Activated T-cell treated with anti-CD3 and anti-CD28 coated beads for 24 hours (primary cell): ENCODE measurements around the gene SAXO2.
"Not testable (repeated sequence)": the region's sequence is repeated elsewhere in the genome, so short reads cannot be mapped to it uniquely, and the experiment has no call there.

ENCODE experiments used
- DNase-seq: peaks from one replicate; pipeline ENCODE4 v3.0.0-alpha.2; 2020; ENCODE audit warnings: low read depth

SAXO2 gene

GRCh38 chr15:82313951-82314768, 51.5 kb downstream of the SAXO2 start:
- DNase-seq: not testable (repeated sequence)

DNA sequence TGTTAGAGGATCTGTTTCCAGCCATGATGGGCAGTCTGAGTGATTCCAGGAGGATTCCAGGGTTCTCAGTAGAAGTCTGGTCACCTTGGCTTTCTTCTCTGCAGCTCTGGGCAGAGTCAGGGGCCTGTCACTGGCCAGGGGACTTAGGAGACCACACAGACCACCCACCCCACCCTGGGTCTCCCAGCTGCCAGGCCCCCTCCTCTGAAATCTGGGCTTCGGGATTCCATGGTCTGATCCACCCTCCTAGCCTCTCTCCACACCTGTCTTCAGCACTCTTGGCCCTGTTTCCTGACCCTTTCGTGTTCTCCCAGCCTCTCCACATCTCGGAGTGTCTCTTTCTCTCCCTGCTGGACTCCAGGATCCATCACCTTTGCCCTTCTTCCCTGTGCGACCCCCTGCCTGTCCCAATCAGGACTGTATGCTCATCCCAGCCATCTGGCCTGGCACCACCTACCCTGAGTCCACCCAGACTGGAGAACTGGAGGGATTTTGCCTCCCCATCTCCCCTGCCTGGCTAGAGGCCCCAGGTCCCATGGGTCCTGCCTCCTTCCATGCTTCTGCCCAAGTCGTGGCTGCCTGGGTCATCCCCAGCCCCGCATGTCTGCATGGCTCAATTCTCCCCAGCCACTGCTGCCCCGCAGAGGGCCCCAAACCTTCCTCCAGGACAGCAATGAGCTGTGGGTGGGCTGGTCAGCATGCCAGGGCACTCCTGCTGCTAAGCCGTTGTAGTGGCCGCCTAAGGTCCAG, 52.3 kb downstream of the SAXO2 start:
- DNase-seq: no peak

DNA sequence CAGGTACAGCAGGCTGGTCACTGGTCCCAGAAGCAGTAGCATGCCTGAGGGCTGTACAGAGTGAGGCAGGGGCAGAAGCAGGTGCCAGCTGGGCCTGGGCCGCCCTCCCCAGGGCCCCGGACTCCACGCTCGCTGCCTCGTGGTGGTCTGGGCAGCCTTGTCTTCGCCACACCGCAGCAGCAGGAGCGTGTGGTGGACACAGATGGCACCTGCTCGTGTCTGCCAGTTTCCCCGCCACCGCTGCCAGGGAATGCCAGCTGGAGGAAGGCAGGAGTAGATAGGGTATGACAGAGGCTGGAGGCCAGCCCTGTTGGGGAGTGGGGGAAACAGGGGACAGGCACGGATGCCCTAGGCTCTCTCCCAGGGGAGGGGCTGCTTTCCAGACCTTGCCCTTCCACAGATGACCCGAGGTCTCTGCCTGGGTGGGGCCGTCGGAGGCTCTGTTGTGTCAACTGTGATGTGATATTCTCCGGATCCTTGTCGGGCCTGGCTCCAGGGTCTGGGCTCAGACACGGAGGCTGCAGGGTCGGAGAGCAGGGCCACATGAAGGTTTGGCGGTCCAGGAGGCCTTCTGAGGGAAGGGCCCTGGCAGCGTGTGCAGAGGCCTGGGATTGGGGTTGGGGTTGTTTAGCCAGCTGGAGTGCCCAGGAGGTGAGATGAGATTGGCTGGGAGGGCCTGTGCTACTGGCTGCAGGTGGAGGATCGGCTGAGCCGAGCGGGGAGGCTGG, 53.1 kb downstream of the SAXO2 start:
- no peak for DNase-seq

DNA sequence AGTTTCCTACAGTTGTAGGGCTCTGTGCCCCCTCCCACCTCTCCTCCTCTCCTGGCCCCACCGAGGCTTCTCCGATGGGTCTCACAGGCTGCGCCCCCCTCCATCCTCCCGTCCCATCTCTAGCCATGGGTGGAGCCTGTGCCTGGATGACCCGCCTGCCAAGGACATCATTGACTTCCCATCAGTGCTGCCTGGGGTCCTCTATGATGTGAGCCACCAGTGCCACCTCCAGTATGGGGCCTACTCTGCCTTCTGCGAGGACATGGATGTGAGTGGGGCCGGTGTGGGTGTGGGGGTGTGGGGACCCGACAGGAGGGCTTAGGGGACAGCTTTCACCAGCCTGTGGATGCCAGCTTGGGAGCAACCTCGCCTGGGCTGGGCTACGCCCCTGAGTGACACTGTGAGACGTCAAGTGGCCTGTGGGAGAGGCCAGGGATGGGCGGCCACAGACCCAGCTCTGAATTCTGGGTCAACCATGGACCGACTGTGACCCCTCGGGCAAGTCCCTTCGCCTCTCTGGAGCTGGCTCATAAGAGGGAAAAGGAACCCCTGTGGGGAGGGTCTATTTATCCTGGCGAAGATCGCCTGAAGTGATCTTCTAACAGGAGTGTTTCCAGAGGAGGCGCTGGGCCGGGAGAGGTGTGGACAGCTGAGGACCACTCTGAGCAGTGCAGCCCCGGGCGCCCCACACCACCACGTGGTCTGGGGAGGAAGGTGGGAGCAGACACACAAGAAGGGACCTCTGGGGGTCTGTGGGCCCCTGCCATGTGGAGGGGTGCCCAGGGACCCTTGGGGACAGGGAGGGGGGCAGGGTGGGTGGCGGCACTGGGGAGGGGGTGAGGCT, 53.9 kb downstream of the SAXO2 start:
- not testable (repeated sequence) for DNase-seq

DNA sequence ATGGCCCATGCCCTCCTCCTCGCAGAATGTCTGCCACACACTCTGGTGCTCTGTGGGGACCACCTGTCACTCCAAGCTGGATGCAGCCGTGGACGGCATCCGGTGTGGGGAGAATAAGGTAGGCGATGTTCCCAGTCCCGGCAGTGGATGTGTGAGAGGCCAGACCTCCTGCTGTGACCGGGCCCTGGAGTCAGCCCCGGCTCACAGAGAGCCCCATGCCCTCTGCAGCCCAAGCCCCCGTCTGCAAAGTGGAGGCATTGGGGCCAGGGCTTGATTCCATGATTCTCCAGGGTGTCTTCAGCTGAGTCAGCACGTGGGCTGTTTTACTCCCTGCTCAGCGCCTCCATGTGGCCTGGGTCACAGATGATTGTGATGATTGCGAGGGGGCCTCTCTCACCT, 54.5 kb downstream of the SAXO2 start:
- no peak for DNase-seq

GRCh38 chr15:82317516-82317915, 54.9 kb downstream of the SAXO2 start:
- DNase-seq: not testable (repeated sequence)

- not testable (repeated sequence) for DNase-seq
Observed at GRCh38 chr15:82318281-82318680, 55.7 kb downstream of the SAXO2 start.

DNA sequence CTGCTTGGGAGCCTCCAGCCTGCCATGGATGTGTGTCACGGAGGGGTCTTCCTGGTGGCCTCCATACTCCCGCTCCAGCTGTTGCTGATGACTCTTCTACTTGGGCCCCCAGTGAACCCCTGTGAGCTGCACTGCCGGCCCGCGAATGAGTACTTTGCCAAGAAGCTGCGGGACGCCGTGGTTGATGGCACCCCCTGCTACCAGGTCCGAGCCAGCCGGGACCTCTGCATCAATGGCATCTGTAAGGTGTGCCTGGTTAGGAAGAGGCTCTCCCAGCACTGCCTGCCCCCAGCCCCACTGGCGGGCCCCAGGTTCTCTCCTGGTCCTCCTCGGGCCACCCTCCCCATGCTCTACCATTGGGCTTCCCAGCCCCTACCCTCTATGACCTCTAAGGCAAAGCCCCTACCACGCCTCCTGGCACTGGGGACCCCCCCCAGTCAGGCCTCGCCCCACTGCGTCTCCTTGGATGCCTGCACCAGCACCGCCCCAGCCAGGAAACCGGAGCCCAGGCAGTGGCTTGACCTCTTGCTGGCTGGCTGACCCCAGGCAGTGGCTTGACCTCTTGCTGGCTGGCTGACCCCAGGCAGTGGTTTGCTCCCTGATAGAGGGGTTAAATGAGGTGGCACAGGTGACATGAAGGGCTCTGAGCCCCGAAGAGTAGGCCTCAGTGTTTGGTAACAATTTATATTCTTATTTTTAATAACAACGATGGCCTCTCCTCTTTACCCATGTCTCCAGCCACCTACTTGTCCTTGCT, 57.1 kb downstream of the SAXO2 start:
- not testable (repeated sequence) for DNase-seq

GRCh38 chr15:82320861-82321260, 58.2 kb downstream of the SAXO2 start:
- DNase-seq: not testable (repeated sequence)

- not testable (repeated sequence) for DNase-seq
Observed at GRCh38 chr15:82322488-82322887, 59.9 kb downstream of the SAXO2 start.

DNA sequence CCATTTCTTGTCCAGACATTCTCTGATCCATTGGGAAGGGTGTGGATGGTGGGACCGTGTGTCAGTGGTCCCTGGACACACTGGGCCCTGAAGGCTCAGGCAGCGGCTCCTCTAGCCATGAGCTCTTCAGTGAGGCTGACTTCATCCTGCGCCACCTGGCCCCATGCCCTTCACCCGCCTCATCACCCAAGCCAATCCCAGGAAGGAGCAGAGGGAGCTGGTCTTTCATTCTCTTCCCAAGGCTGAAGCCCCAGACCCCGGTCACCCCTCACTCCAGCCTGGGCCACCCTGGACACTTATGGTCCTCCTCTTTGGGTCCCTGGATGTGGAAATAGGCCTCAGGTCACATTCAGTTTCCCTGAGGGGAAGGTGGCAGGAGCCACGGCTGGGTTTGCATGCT, 62.2 kb downstream of the SAXO2 start:
- not testable (repeated sequence) for DNase-seq

- not testable (repeated sequence) for DNase-seq
Observed at GRCh38 chr15:82325646-82326045, 63.0 kb downstream of the SAXO2 start.

DNA sequence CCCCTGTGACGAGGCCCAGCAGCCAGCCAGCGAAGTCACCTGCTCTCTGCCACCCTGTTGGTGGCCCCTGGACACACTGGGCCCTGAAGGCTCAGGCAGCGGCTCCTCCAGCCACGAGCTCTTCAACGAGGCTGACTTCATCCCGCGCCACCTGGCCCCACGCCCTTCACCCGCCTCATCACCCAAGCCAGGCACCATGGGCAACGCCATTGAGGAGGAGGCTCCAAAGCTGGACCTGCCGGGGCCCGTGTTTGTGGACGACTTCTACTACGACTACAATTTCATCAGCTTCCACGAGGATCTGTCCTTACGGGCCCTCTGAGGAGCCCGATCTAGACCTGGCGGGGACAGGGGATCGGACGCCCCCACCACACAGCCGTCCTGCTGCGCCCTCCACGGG, 64.3 kb downstream of the SAXO2 start:
- DNase-seq: not testable (repeated sequence)

DNA sequence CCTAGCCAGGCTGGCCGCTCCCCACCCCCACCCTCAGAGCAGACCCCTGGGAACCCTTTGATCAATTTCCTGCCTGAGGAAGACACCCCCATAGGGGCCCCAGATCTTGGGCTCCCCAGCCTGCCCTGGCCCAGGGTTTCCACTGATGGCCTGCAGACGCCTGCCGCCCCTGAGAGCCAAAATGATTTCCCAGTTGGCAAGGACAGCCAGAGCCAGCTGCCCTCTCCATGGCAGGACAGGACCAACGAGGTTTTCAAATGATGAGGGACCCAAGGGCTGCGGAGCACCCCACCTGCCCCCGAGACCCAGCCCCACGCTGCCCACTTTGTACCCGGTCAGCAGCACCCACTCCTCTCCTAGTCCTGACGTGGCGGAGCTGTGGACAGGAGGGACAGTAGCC, 64.8 kb downstream of the SAXO2 start:
- not testable (repeated sequence) for DNase-seq

DNA sequence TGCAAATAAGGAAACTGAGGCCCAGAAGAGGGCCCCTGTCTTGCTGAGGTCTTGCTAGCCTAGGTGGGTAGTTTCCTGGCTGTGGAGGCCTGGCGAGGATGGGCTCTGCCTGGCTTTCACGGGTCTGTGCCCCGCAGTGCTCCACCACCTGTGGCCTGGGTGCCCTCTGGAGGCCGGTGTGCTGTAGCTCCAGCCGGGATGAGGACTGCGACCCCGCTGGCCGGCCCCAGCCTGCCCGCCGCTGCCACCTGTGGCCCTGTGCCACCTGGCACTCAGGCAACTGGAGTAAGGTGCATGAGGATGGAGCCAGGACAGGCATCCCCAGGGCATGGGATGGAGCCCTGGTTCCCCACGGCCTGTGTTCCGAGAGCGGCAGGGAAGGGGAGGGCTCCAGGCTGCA, 66.4 kb downstream of the SAXO2 start:
- DNase-seq: not testable (repeated sequence)

GRCh38 chr15:82330921-82331320, 68.3 kb downstream of the SAXO2 start:
- not testable (repeated sequence) for DNase-seq

DNA sequence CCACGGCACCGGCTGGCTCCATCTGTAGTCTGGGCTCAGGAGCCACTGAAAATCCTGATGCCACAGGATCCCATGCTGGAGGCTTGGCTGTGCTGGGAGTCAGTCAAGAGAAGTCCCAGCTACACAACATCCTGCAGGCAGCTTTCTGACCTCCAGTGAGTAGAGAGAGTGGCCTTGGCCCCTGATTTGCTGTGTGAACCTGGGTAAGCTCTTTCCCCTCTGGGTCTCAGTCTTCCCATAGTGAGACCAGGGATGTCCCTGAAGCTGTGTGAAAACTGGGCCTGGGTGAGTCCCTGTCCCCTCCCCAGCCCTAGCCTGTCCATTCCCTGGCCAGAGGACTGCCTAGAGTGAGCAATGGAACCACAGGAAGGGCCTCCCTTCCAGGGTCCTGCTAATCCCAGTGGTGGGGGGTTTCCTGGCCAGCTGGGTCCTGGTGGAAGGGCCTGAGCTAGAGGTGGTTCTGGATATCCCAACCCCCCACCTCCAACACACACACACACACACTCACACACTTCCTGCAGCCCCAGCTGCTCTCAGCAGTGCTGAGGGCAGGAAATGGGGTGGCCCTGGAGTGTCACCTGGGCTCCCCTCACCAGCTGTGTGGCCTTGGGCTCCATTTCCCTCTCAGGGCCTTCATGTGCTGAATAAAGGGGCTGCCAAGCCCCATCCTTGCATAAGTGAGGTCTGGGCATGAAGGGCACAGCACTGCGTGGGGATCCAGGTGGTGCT, 69.1 kb downstream of the SAXO2 start:
- not testable (repeated sequence) for DNase-seq

DNA sequence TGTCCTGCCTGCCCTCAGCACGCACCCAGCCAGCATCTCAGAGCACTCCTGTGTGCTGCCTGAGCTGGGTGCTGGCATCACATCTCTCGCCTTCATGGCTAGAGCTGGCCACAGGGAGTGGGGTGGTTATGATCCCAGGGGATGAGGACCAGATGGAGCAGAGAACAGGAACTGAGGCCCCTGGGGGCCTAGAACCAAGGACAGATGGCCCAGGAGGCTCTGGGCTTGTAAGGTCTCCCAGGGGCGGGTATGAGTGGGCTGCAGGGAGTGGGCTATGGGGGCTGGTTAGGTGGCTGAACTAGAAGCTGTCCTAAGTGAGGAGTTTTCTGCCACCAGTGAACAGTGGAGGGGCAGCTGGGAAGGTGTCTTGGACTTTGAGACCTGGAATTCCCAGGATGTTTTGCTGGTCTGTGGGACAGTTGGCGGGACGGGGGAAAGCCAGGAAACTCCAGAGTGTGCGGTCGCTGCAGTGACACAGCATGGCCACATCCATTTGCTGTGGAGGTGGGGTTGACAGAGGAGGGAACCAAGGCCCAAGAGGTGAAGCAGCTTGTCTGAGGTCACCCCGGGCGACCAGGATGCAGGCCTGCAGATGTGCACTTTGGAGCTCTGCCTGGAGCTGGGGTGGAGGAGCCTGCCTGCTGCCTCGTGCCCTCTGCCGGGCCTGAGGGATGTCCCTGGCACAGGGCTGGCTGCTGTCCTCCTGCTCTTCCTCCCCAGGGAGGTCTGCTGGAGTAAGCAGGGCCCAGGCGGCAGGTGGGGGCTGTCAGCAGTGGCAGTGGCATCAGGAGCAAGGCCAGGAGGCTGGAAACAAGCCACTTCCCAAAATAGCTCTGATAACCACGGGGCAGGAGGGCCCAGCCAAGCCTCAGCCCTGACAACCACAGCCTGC, 70.3 kb downstream of the SAXO2 start:
- DNase-seq: not testable (repeated sequence)
